ENCODE measurements around the gene ATP6V0E1.

- TF ChIP-seq CTCF (IDR thresholded peaks at IDR 0.05) (no peak), POLR2A (IDR thresholded peaks at IDR 0.05) (no peak)
These were observed 59.2 kb downstream of the ATP6V0E1 start for GRCh38 chr5:173042763-173043107.
